HEK293T (cell line): ENCODE data around the gene LANCL2.

Experiments
- CTCF ChIA-PET: fragments of 350-600 bp; formaldehyde crosslinking; extraction: SDS; loops from one replicate; lab custom pipeline; 2021; ENCODE audit warnings: antibody characterized with exemption, inconsistent platforms; lab: Yijun Ruan, JAX
- POLR2A ChIA-PET: fragments of 350-600 bp; formaldehyde crosslinking; extraction: SDS; loops from one replicate; lab custom pipeline; 2020; ENCODE audit warnings: antibody characterized with exemption, inconsistent platforms; lab: Yijun Ruan, JAX
- DNase-seq: peaks from one replicate; pipeline ENCODE4 v3.0.0; 2012; ENCODE audit warnings: mixed read lengths; ENCODE audit errors: extremely low spot score
- ARNT ChIP-seq: fragments of 450-650 bp; IDR thresholded peaks from 2 replicates; pipeline ENCODE4 v1.6.1; 2017; ENCODE audit warnings: mild to moderate bottlenecking
- BHLHE40 ChIP-seq: fragments of 450-650 bp; IDR thresholded peaks from 2 replicates; pipeline ENCODE4 v1.6.1; 2016; ENCODE audit warnings: mild to moderate bottlenecking, moderate library complexity, borderline replicate concordance
- CTBP1 ChIP-seq: fragments of 450-650 bp; IDR thresholded peaks from 2 replicates; pipeline ENCODE4 v1.6.1; 2016; ENCODE audit warnings: borderline replicate concordance
- ELF4 ChIP-seq: fragments of 450-650 bp; IDR thresholded peaks from 2 replicates; pipeline ENCODE4 v1.6.1; 2017; ENCODE audit warnings: antibody characterized with exemption
- FOXA1 ChIP-seq: fragments of 450-650 bp; IDR thresholded peaks from 2 replicates; pipeline ENCODE4 v1.6.1; 2016; ENCODE audit warnings: mild to moderate bottlenecking
- FOXK2 ChIP-seq: fragments of 450-650 bp; IDR thresholded peaks from 2 replicates; pipeline ENCODE4 v1.6.1; 2016; ENCODE audit warnings: mild to moderate bottlenecking
- FOXM1 ChIP-seq: fragments of 450-650 bp; IDR thresholded peaks from 2 replicates; pipeline ENCODE4 v1.6.1; 2017; ENCODE audit warnings: mild to moderate bottlenecking, borderline replicate concordance
- HDGF ChIP-seq: fragments of 450-650 bp; IDR thresholded peaks from 2 replicates; pipeline ENCODE4 v1.6.1; 2017; ENCODE audit warnings: antibody characterized with exemption, borderline replicate concordance
- L3MBTL2 ChIP-seq: fragments of 450-650 bp; conservative IDR thresholded peaks from 2 replicates; pipeline ENCODE4 v1.6.1; 2016; ENCODE audit warnings: mild to moderate bottlenecking
- LEF1 ChIP-seq: fragments of 450-650 bp; IDR thresholded peaks from 2 replicates; pipeline ENCODE4 v1.6.1; 2017; ENCODE audit warnings: mild to moderate bottlenecking, borderline replicate concordance
- NFRKB ChIP-seq: fragments of 450-650 bp; IDR thresholded peaks from 2 replicates; pipeline ENCODE4 v1.6.1; 2016; ENCODE audit warnings: mild to moderate bottlenecking, moderate library complexity
- SP1 ChIP-seq: fragments of 450-650 bp; IDR thresholded peaks from 2 replicates; pipeline ENCODE4 v1.6.1; 2017
- SUZ12 ChIP-seq: fragments of 450-650 bp; IDR thresholded peaks from 2 replicates; pipeline ENCODE4 v1.6.1; 2016; ENCODE audit warnings: mild to moderate bottlenecking
- TARDBP ChIP-seq: fragments of 450-650 bp; IDR thresholded peaks from 2 replicates; pipeline ENCODE4 v1.6.1; 2016
- ZNF384 ChIP-seq: fragments of 450-650 bp; IDR thresholded peaks from 2 replicates; pipeline ENCODE4 v1.6.1; 2016
- TF ChIP-seq, protein P1 (sequence below): fragments of 450-650 bp; IDR thresholded peaks from 2 replicates; pipeline ENCODE4 v1.6.1; 2016

Gene LANCL2

DNA sequence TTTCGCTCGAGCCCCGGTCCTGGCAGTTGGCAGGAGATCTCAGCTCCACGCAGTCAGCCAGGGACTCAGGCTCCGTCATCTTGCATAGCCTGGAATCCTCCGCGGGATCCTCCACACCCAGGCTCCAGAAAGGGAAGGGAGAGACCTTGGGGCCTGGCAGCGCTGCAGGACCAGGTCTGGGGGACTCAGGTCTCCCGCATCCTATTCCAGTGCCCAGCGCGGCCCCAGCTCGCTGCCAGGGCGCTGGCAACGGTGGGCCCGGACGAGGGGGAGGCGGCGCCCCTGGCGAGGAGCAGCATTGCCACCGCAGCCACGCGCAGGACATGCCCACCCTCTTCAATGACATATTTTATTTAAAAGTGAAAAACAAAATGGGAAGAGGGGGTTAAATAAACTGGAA is 83.4 kb downstream of the LANCL2 start:
- CTCF ChIA-PET, result no interaction called here
- POLR2A ChIA-PET, result no interaction called here
- DNase-seq, result no peak
- TF ChIP-seq FOXK2 (no peak), BHLHE40 (no peak), LEF1 (no peak), ELF4 (no peak), L3MBTL2 (no peak), HDGF (no peak), FOXM1 (no peak), ZNF384 (no peak), SUZ12 (no peak)

DNA sequence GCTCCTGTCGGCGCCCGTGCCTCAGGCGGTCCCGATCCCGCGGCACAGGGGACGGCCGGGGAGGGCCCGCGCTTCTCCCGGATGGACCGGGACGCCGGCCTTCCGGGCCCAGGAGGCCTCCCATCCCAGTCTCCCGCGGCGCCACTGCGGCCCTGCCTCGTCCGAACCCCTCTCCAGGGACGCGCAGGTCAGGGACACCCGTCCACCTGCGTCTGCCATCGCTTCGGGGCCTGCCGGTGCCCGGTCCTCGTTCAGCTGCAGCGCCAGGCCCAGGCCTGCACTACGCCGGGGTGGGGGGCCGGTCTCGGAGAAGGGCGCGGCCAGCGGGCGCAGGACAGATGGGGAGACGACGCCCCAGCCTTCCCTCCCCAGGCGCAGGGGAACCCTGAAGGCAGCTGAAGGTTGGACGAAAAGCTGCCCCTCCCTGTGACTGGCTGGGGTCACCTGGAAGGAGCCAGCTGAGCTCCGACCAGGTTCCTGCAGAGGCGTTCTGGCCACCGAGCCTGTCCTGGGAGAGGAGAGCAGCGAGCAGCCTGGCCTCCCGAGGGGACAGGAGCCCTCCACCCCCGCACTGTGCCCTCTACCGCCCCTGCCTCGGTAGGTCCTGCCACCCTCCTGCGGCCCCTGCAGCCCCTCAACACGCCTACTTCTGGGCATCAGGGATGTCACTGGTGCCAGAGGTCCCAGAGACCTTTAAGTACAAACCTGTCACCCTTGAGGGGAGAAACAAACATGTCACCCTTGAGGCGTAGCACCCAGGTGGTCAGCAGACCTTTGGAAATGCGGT is 84.3 kb downstream of the LANCL2 start:
- no peak for TF ChIP-seq FOXM1
- no peak for TF ChIP-seq LEF1
- CTCF ChIA-PET, result no interaction called here
- POLR2A ChIA-PET, result no interaction called here
- no peak for DNase-seq

DNA sequence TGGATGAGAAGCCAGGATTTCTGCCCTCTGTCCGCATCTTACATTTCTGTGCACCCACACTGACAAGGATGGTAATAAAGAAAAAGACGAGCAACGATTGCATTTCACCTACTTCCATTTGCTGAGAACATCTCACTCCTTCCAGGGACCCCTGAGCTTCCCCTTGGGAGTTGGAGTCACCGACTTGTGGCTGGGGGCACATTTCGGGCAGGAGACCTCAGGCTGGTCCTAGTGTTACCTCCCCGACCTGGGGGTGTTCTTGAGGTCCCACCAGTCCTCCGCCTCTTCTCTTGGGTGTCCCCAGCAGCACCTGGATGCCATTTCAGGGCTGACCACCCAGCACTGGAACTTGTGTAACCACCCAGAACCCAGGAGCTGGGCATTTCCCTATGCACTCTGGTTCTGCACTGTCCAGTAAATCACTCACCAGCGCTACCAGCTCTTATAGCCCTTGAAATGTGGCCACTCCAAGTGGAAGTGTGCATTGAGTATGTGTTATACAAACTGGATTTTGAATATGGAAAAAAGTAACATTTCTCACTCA is 84.9 kb downstream of the LANCL2 start:
- ChIA-PET CTCF (no interaction called here), POLR2A (no interaction called here)
- TF ChIP-seq BHLHE40 (no peak), ARNT (no peak), FOXM1 (no peak), LEF1 (no peak), SP1 (no peak), CTBP1 (no peak), FOXK2 (no peak), FOXA1 (no peak), HDGF (no peak), SUZ12 (no peak), TARDBP (no peak), L3MBTL2 (no peak), NFRKB (no peak), ZNF384 (no peak), ELF4 (no peak)
- TF ChIP-seq, protein P1, sequence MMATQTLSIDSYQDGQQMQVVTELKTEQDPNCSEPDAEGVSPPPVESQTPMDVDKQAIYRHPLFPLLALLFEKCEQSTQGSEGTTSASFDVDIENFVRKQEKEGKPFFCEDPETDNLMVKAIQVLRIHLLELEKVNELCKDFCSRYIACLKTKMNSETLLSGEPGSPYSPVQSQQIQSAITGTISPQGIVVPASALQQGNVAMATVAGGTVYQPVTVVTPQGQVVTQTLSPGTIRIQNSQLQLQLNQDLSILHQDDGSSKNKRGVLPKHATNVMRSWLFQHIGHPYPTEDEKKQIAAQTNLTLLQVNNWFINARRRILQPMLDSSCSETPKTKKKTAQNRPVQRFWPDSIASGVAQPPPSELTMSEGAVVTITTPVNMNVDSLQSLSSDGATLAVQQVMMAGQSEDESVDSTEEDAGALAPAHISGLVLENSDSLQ, result no peak
- DNase-seq, result no peak

DNA sequence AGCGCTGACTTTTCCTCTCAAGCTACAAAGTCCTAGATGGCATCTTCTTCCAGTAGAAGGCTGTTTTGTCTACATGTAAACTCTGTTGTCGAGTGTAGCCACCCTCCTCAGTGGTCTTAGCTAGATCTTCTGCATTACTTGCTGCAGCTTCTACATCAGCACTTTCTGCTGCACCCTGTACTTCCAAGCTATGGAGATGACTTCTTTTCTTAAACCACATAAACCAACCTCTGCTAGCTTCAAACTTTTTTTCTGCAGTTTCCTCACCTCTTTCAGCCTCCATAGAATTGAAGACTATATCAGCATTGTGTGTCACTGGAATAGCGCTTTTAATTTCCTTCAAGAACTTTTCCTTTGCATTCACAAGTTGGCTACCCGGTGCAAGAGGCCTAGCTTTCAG is 87.8 kb downstream of the LANCL2 start:
- CTCF ChIA-PET, result no interaction called here
- no peak for DNase-seq
- no peak for TF ChIP-seq CTBP1
- no peak for TF ChIP-seq FOXM1
- TF ChIP-seq L3MBTL2, result no peak
- TF ChIP-seq NFRKB, result no peak
- no peak for TF ChIP-seq FOXK2
- TF ChIP-seq ELF4, result no peak
- no peak for TF ChIP-seq TARDBP
- TF ChIP-seq BHLHE40, result no peak
- TF ChIP-seq ZNF384, result no peak
- TF ChIP-seq FOXA1, result no peak
- TF ChIP-seq, protein P1, result no peak
- TF ChIP-seq SUZ12, result no peak
- TF ChIP-seq SP1, result no peak
- TF ChIP-seq HDGF, result no peak
- TF ChIP-seq LEF1, result no peak
- POLR2A ChIA-PET, result interaction anchor here (1.0 kb wide), 1 partner anchor 120 kb away, joined by 4 read pairs; no protein-coding TSS in a partner anchor

DNA sequence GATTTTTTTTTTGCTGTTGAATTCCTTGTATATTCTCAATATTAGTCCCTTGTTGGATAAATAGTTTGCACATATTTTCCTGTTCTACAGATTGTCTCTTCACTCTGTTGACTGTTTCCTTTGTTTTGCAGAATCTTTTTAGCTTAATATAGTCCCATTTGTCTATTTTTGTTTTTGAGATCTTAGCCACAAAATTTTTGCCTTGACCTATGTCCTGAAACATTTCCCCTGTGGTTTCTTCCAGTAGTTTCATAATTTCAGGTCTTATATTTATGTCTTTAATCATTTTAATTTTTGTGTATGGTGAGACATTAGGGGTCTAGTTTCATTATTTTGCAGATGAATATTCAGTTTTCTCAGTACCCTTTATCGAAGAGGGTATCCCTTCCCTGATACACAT is 92.7 kb downstream of the LANCL2 start:
- ChIA-PET CTCF (no interaction called here), POLR2A (no interaction called here)
- no peak for DNase-seq
- TF ChIP-seq CTBP1 (no peak), HDGF (no peak), LEF1 (no peak), TARDBP (no peak), L3MBTL2 (no peak), ARNT (no peak), ZNF384 (no peak), FOXK2 (no peak), ELF4 (no peak), BHLHE40 (no peak), FOXM1 (no peak), FOXA1 (no peak)
- TF ChIP-seq, protein P1, result no peak

DNA sequence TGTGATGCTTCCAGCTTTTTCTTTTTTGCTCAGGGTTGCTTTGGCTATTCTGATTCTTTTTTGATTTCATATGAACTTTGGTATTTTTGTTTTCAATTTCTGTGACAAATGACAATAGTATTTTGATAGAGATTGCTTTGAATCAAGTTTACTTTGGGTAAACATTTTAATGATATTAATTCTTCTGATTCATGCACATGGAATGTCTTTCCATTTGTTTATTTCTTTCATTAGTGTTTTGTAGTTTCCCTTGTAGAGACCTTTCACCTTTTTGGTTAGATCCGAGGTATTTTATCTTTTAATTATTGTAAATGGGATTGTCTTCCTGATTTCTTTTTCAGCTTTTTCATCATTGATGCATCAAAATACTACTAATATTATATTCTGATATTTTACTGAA is 93.2 kb downstream of the LANCL2 start:
- ChIA-PET CTCF (no interaction called here), POLR2A (no interaction called here)
- TF ChIP-seq ZNF384 (no peak), ELF4 (no peak), LEF1 (no peak), BHLHE40 (no peak), FOXA1 (no peak), ARNT (no peak), CTBP1 (no peak), TARDBP (no peak), FOXM1 (no peak), FOXK2 (no peak), NFRKB (no peak), L3MBTL2 (no peak), SP1 (no peak), HDGF (no peak), SUZ12 (no peak)
- TF ChIP-seq, protein P1, result no peak
- no peak for DNase-seq
